GM12878 (cell line): Measurements from ENCODE around the gene LRRC8D. TPM values are rescaled to one million over a fixed set of nuclear protein-coding genes. Genes with fewer than 3 reads are reported as not detected.

Experiments
- ASH2L ChIP-seq: fragments of 300-600, 200-600 bp; sonication (generic); IDR thresholded peaks from 2 replicates; pipeline ENCODE4 v1.6.1; 2017; ENCODE audit warnings: low read depth, mild to moderate bottlenecking, borderline replicate concordance
- BACH1 ChIP-seq: fragments of 450-650 bp; IDR thresholded peaks from 2 replicates; pipeline ENCODE4 v1.6.1; 2017; ENCODE audit warnings: mild to moderate bottlenecking, borderline replicate concordance
- DPF2 ChIP-seq: fragments of 450-650 bp; IDR thresholded peaks from 2 replicates; pipeline ENCODE4 v1.6.1; 2017; ENCODE audit warnings: mild to moderate bottlenecking
- KLF5 ChIP-seq: fragments of 450-650 bp; IDR thresholded peaks from 2 replicates; pipeline ENCODE4 v1.6.1; 2014; ENCODE audit warnings: mild to moderate bottlenecking; ENCODE audit not compliant: partially characterized antibody
- MTA2 ChIP-seq: fragments of 450-650 bp; IDR thresholded peaks from 2 replicates; pipeline ENCODE4 v1.6.1; 2016; ENCODE audit warnings: low read depth, mild to moderate bottlenecking, moderate library complexity
- NBN ChIP-seq: fragments of 450-650 bp; IDR thresholded peaks from 2 replicates; pipeline ENCODE4 v1.6.1; 2016
- NR2C2 ChIP-seq: IDR thresholded peaks from 2 replicates; pipeline ENCODE4 v1.6.1; 2011; ENCODE audit warnings: borderline replicate concordance, low read depth; ENCODE audit not compliant: control insufficient read depth, insufficient read length
- POLR2A ChIP-seq: IDR thresholded peaks from 2 replicates; pipeline ENCODE4 v1.6.1; 2011; ENCODE audit warnings: low read depth, mild to moderate bottlenecking, low read length
- RAD51 ChIP-seq: fragments of 450-650 bp; IDR thresholded peaks from 2 replicates; pipeline ENCODE4 v1.6.1; 2016; ENCODE audit warnings: moderate library complexity, mild to moderate bottlenecking, inconsistent platforms
- SUPT20H ChIP-seq: IDR thresholded peaks from 2 replicates; pipeline ENCODE4 v1.6.1; 2011; ENCODE audit warnings: low read depth, mild to moderate bottlenecking, low read length, moderate library complexity, borderline replicate concordance; ENCODE audit not compliant: control insufficient read depth
- USF1 ChIP-seq: IDR thresholded peaks from 2 replicates; pipeline ENCODE4 v1.6.1; 2011; ENCODE audit warnings: borderline replicate concordance, low read depth, mild to moderate bottlenecking, moderate library complexity, mixed read lengths, low read length; ENCODE audit not compliant: insufficient read depth; ENCODE audit errors: extremely low read length
- YBX1 ChIP-seq: fragments of 450-650 bp; IDR thresholded peaks from 2 replicates; pipeline ENCODE4 v1.6.1; 2016; ENCODE audit warnings: antibody characterized with exemption
- ZBTB4 ChIP-seq: fragments of 450-650 bp; formaldehyde crosslinking; IDR thresholded peaks from 2 replicates; pipeline ENCODE4 v1.4.0; 2022; ENCODE audit warnings: mild to moderate bottlenecking, moderate library complexity
- ZNF384 ChIP-seq: IDR thresholded peaks from 2 replicates; pipeline ENCODE4 v1.6.1; 2012; ENCODE audit warnings: low read depth, mild to moderate bottlenecking, low read length, improper control_type of control experiment, borderline replicate concordance
- polyA plus RNA-seq, 11 experiments: library from polyadenylated mRNA; depleted of rRNA in 4 of 11; unstranded in 6 of 11; stranded (reverse) in 5 of 11; fragments of >200 nt; fragmentation: Nextera tagmentation in 4 of 11; fragmentation: Illumina TruSeq in 1 of 11; extraction: Ambion mirVana in 4 of 11; extraction: Trizol in 1 of 11; gene quantifications; 1 replicate in 1 of 11; 2 replicates in 10 of 11; pipeline versions ENCODE4 v1.2.1 to v1.2.3, GENCODE V29; 2011 to 2016; ENCODE audit warnings: inconsistent platforms in 2 of 11, missing spikeins in 2 of 11, low read depth in 1 of 11
- total RNA-seq, 4 experiments: library from RNA; depleted of rRNA in 3 of 4; stranded (reverse); fragments of >200 nt in 3 of 4; fragmentation: Illumina TruSeq in 1 of 4; extraction: Trizol in 1 of 4; gene quantifications; 2 replicates each; pipeline versions ENCODE4 v1.2.1 to v1.2.3, GENCODE V29; 2013 to 2021
- TF ChIP-seq, protein P1 (sequence below): fragments of 450-650 bp; IDR thresholded peaks from 2 replicates; pipeline ENCODE4 v1.6.1; 2017; ENCODE audit warnings: mild to moderate bottlenecking
- TF ChIP-seq, protein P2 (sequence below): IDR thresholded peaks from 2 replicates; pipeline ENCODE4 v1.6.1; 2011; ENCODE audit warnings: low read depth, low read length, improper control_type of control experiment, borderline replicate concordance

The LRRC8D gene
- total and polyA plus RNA-seq, 10 of the 15 experiments (the other 5 are each of a cell fraction or from before 2014, with no cell fraction given), result 5.6 to 44.1 (median 26.8) TPM

GRCh38 chr1:89820422-89821321 lies at the start of gene LRRC8D (continued):
- TF ChIP-seq ASH2L, result 0 out of 2 replicates have a peak, but pooled peaks have one; percentile 42
- TF ChIP-seq NBN, result no peak
- TF ChIP-seq KLF5, result peak; percentile 39
- no peak for TF ChIP-seq ZBTB4 (CRISPR knock-in tag)
- no peak; the same call in 1 of the 2 replicates for TF ChIP-seq DPF2
- peak; percentile 87 for TF ChIP-seq RAD51
- TF ChIP-seq YBX1, result no peak
- peak; percentile 84 for TF ChIP-seq POLR2A
- TF ChIP-seq NR2C2, result no peak
- peak; percentile 87 for TF ChIP-seq USF1
- TF ChIP-seq, protein P1, sequence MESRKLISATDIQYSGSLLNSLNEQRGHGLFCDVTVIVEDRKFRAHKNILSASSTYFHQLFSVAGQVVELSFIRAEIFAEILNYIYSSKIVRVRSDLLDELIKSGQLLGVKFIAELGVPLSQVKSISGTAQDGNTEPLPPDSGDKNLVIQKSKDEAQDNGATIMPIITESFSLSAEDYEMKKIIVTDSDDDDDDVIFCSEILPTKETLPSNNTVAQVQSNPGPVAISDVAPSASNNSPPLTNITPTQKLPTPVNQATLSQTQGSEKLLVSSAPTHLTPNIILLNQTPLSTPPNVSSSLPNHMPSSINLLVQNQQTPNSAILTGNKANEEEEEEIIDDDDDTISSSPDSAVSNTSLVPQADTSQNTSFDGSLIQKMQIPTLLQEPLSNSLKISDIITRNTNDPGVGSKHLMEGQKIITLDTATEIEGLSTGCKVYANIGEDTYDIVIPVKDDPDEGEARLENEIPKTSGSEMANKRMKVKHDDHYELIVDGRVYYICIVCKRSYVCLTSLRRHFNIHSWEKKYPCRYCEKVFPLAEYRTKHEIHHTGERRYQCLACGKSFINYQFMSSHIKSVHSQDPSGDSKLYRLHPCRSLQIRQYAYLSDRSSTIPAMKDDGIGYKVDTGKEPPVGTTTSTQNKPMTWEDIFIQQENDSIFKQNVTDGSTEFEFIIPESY, result no peak
- TF ChIP-seq BACH1, result 0 out of 2 replicates have a peak, but pooled peaks have one; percentile 23
- TF ChIP-seq MTA2, result no peak
- no peak for TF ChIP-seq ZNF384
- TF ChIP-seq, protein P2, sequence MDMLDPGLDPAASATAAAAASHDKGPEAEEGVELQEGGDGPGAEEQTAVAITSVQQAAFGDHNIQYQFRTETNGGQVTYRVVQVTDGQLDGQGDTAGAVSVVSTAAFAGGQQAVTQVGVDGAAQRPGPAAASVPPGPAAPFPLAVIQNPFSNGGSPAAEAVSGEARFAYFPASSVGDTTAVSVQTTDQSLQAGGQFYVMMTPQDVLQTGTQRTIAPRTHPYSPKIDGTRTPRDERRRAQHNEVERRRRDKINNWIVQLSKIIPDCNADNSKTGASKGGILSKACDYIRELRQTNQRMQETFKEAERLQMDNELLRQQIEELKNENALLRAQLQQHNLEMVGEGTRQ, result peak; percentile 79
- no peak for TF ChIP-seq SUPT20H
